ENCODE results near the gene DCLRE1C. TPM values are rescaled to one million over a fixed set of nuclear protein-coding genes. Genes with fewer than 3 reads are reported as not detected.

Gene DCLRE1C
- polyA plus RNA-seq, 1 donor: 11.3 TPM

- H3K9me3 ChIP-seq (ENCODE audit: control insufficient read depth, low read depth, low read length): no peaks in the 10 kb centered on the region
- H3K36me3 ChIP-seq (ENCODE audit: control insufficient read depth, insufficient read depth, low read length): peaks cover 5% of the 10 kb centered on the region
- no peak overlapping the region for H3K4me3 ChIP-seq (ENCODE audit: low read length)
- no CpG with 5 or more reads among the region's 1 CpG for WGBS (ENCODE audit: insufficient coverage, low lambda C conversion rate)
- H3K27ac ChIP-seq (ENCODE audit: low read length): no peak overlapping the region
- no peak for DNase-seq
- no peaks in the 10 kb centered on the region for H3K27me3 ChIP-seq (ENCODE audit: control insufficient read depth, insufficient read depth, low read length)
- no peaks in the 10 kb centered on the region for H3K4me1 ChIP-seq (ENCODE audit: control insufficient read depth, insufficient read depth, low read length)
These were observed 62.7 kb downstream of the DCLRE1C start for GRCh38 chr10:14891151-14891550.

DNA sequence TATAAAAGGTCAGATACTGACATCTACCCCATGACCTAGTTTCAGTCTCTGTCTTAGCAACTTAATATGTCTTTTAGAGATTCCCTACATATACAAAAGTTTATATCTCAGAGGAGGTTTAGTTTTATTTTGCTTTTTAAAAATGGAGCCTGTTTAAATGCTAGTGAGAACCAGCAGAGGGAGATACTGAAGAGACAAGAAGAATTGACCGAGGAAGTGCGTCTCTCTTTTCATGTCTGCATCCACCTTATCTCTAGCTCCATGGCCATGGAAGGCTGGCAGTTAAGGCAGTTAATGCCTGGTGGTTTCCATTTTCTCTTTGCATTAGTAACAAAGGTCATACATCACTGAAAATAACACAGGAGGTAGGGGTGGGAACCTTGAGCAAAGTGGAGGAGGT lies 64.6 kb downstream of the DCLRE1C start:
- no peak for DNase-seq
- WGBS (ENCODE audit: insufficient coverage, low lambda C conversion rate): no CpG with 5 or more reads among the region's 2 CpGs
- Histone ChIP-seq H3K4me3 (ENCODE audit: low read length) (no peak overlapping the region), H3K27me3 (ENCODE audit: control insufficient read depth, insufficient read depth, low read length) (no peaks in the 10 kb centered on the region), H3K27ac (ENCODE audit: low read length) (no peak overlapping the region), H3K4me1 (ENCODE audit: control insufficient read depth, insufficient read depth, low read length) (no peaks in the 10 kb centered on the region), H3K36me3 (ENCODE audit: control insufficient read depth, insufficient read depth, low read length) (peaks cover 8% of the 10 kb centered on the region), H3K9me3 (ENCODE audit: control insufficient read depth, low read depth, low read length) (no peaks in the 10 kb centered on the region)

- H3K4me3 ChIP-seq (ENCODE audit: low read length): no peak overlapping the region
- no peaks in the 10 kb centered on the region for H3K9me3 ChIP-seq (ENCODE audit: control insufficient read depth, low read depth, low read length)
- H3K27me3 ChIP-seq (ENCODE audit: control insufficient read depth, insufficient read depth, low read length): no peaks in the 10 kb centered on the region
- no peak for DNase-seq
- H3K27ac ChIP-seq (ENCODE audit: low read length): no peak overlapping the region
- peaks cover 11% of the 10 kb centered on the region for H3K36me3 ChIP-seq (ENCODE audit: control insufficient read depth, insufficient read depth, low read length)
- 100% methylated on average over 3 of the region's 3 CpGs for WGBS (ENCODE audit: insufficient coverage, low lambda C conversion rate)
- peaks cover 4% of the 10 kb centered on the region for H3K4me1 ChIP-seq (ENCODE audit: control insufficient read depth, insufficient read depth, low read length)
These were observed 69.8 kb downstream of the DCLRE1C start for GRCh38 chr10:14884082-14884481.

DNA sequence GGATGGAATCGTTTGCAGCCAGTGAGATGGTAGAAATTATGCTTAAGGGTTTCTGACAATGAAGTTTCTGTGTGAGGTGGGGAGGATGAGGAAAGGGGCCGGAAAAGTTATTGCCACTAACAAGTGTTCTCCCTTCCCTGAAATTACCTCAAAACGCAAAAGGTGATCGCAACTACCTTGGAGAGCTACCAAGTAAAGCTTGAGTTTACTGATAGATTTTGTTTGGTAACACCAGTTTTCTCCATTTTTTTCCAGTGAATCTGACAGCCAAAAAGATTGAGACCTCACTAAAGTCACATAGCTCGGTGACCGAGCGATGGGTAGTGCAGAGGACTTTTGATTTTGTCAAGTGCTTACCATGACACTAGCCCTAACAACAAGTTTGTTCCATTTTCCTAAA lies 73.7 kb downstream of the DCLRE1C start:
- no peak for DNase-seq
- H3K27me3 ChIP-seq (ENCODE audit: control insufficient read depth, insufficient read depth, low read length): no peaks in the 10 kb centered on the region
- WGBS (ENCODE audit: insufficient coverage, low lambda C conversion rate): 0% methylated on average over 1 of the region's 7 CpGs
- peaks cover 11% of the 10 kb centered on the region for H3K4me1 ChIP-seq (ENCODE audit: control insufficient read depth, insufficient read depth, low read length)
- H3K9me3 ChIP-seq (ENCODE audit: control insufficient read depth, low read depth, low read length): no peaks in the 10 kb centered on the region
- peak overlapping the region; percentile 71 for H3K4me3 ChIP-seq (ENCODE audit: low read length)
- no peak overlapping the region for H3K27ac ChIP-seq (ENCODE audit: low read length)
- H3K36me3 ChIP-seq (ENCODE audit: control insufficient read depth, insufficient read depth, low read length): peaks cover 2% of the 10 kb centered on the region

DNA sequence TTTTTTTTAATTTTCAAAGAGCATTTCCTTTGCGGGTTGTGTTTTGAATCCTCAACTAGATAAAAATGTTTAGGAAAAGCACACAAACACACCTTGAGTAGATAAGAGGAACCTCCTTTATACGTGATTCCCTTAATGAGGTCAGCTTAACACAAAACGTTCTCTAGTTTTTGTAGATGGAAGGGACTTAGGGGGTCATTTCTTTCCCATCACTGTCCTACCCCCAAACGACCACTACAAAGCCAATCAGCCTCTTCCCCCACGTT lies 74.0 kb downstream of the DCLRE1C start:
- no peaks in the 10 kb centered on the region for H3K27me3 ChIP-seq (ENCODE audit: control insufficient read depth, insufficient read depth, low read length)
- 0% methylated on average over 2 of the region's 5 CpGs for WGBS (ENCODE audit: insufficient coverage, low lambda C conversion rate)
- H3K4me1 ChIP-seq (ENCODE audit: control insufficient read depth, insufficient read depth, low read length): peaks cover 11% of the 10 kb centered on the region
- H3K27ac ChIP-seq (ENCODE audit: low read length): no peak overlapping the region
- no peaks in the 10 kb centered on the region for H3K9me3 ChIP-seq (ENCODE audit: control insufficient read depth, low read depth, low read length)
- peak in 1 of 2 donors; percentile 22 for DNase-seq
- peak overlapping the region; percentile 71 for H3K4me3 ChIP-seq (ENCODE audit: low read length)
- H3K36me3 ChIP-seq (ENCODE audit: control insufficient read depth, insufficient read depth, low read length): peaks cover 2% of the 10 kb centered on the region

DNA sequence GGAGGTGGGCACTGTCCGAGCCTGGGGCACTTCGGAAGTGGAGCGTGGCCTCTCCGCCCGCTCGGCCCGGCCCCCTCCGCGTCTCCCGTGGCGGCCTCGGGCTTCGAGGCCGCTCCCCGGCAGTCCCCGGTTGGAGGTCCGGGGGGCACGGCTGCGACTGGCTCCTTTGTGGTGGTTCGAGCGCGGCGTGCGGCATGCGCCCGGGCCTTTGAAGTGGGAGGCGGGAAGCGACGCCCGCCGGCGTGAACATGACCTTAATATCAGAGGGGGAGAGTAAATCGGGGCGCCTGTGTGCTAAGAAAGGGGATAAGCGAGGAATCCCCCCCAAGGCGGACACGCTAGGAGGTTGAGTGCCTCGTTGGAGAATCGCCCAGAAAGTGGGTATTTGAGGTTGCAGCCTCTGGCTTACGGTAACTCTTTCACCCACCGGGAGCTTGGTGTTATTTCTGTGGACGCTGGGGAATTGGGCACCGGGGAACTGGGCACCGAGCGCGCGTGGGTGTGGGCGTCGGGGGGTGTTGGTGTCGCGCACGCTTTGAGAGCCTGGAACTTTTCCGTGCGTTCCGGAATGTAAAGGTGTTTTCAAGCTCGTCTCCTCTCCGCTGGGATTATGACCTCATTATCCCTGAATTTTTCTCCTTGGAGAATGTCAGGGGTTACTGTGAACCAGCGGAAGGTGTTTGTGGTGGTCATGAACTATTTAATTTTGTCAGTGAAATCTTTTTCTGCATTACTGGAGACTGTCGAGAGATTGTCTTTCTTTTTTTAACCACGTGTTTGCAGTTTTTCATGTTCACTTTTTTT lies 74.6 kb downstream of the DCLRE1C start:
- DNase-seq: peak; percentile 4 to 64
- H3K4me3 ChIP-seq (ENCODE audit: low read length): peak overlapping the region; percentile 71
- H3K36me3 ChIP-seq (ENCODE audit: control insufficient read depth, insufficient read depth, low read length): peaks cover 2% of the 10 kb centered on the region
- H3K4me1 ChIP-seq (ENCODE audit: control insufficient read depth, insufficient read depth, low read length): peaks cover 11% of the 10 kb centered on the region
- no peaks in the 10 kb centered on the region for H3K27me3 ChIP-seq (ENCODE audit: control insufficient read depth, insufficient read depth, low read length)
- H3K9me3 ChIP-seq (ENCODE audit: control insufficient read depth, low read depth, low read length): no peaks in the 10 kb centered on the region
- 0% methylated on average over 2 of the region's 60 CpGs for WGBS (ENCODE audit: insufficient coverage, low lambda C conversion rate)
- peak overlapping the region; percentile 51 for H3K27ac ChIP-seq (ENCODE audit: low read length)

DNA sequence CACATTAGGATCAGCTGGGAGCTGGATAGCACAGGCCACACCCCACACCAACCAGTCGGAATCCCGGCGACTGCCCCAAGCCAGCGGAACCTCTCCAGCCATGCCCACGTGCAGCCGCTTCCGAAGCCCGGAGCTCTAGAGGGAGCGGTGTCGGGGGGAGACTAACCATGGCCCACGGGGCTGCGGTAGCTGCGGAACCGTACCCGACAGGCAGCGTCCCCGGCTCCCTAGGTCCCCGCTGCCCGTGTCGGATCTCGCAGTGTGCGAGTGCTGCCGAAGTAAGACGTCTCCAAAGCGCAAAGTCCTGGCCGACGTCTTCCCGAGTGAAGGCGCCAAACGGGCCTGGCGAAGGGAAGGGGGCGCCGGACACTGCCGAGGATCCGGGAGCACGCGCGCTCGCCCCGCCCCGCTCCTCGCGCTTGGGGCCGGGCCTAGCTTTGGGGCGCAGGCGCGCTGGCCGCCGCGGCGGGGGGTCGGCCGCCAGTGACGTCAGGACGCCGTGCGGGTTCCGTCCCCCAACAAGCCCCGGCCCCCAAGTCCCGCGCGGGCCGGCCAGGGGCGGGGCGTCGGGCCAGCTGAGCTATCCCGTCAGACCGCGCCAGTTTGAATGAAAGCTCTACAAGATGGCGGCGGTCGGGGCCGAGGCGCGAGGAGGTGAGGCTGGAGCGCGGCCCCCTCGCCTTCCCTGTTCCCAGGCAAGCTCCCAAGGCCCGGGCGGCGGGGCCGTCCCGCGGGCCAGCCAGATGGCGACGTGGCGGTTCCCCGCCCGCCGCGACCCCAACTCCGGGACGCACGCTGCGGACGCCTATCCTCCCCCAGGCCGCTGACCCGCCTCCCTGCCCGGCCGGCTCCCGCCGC lies 75.4 kb downstream of the DCLRE1C start, which contains the start of gene SUV39H2:
SUV39H2 (plus strand) TSS at position 601 of the 858 bp plus-strand sequence; CDS start at position 624, 23 bp downstream.
- Histone ChIP-seq H3K4me3 (ENCODE audit: low read length) (peak within 1 kb of the TSS; percentile 100), H3K36me3 (ENCODE audit: control insufficient read depth, insufficient read depth, low read length) (no peaks in the 10 kb centered on the region), H3K27me3 (ENCODE audit: control insufficient read depth, insufficient read depth, low read length) (no peaks in the 10 kb centered on the region), H3K27ac (ENCODE audit: low read length) (peak within 1 kb of the TSS; percentile 100), H3K9me3 (ENCODE audit: control insufficient read depth, low read depth, low read length) (no peaks in the 10 kb centered on the region), H3K4me1 (ENCODE audit: control insufficient read depth, insufficient read depth, low read length) (peaks cover 11% of the 10 kb centered on the region)
- DNase-seq: peak; percentile 97 to 98
- no CpG with 5 or more reads among the region's 102 CpGs for WGBS (ENCODE audit: insufficient coverage, low lambda C conversion rate)

GRCh38 chr10:14876764-14877163 lies 77.1 kb downstream of the DCLRE1C start:
- Histone ChIP-seq H3K9me3 (ENCODE audit: control insufficient read depth, low read depth, low read length) (no peaks in the 10 kb centered on the region), H3K4me1 (ENCODE audit: control insufficient read depth, insufficient read depth, low read length) (peaks cover 11% of the 10 kb centered on the region), H3K27me3 (ENCODE audit: control insufficient read depth, insufficient read depth, low read length) (no peaks in the 10 kb centered on the region), H3K27ac (ENCODE audit: low read length) (peak overlapping the region; percentile 100), H3K4me3 (ENCODE audit: low read length) (no peak overlapping the region), H3K36me3 (ENCODE audit: control insufficient read depth, insufficient read depth, low read length) (no peaks in the 10 kb centered on the region)
- no peak for DNase-seq
- no CpG with 5 or more reads among the region's 9 CpGs for WGBS (ENCODE audit: insufficient coverage, low lambda C conversion rate)

- WGBS (ENCODE audit: insufficient coverage, low lambda C conversion rate): 100% methylated on average over 6 of the region's 12 CpGs
- DNase-seq: no peak
- no peak overlapping the region for H3K4me3 ChIP-seq (ENCODE audit: low read length)
- peaks cover 2% of the 10 kb centered on the region for H3K36me3 ChIP-seq (ENCODE audit: control insufficient read depth, insufficient read depth, low read length)
- H3K9me3 ChIP-seq (ENCODE audit: control insufficient read depth, low read depth, low read length): no peaks in the 10 kb centered on the region
- H3K4me1 ChIP-seq (ENCODE audit: control insufficient read depth, insufficient read depth, low read length): peaks cover 11% of the 10 kb centered on the region
- H3K27me3 ChIP-seq (ENCODE audit: control insufficient read depth, insufficient read depth, low read length): no peaks in the 10 kb centered on the region
- H3K27ac ChIP-seq (ENCODE audit: low read length): no peak overlapping the region
These were observed 78.0 kb downstream of the DCLRE1C start for GRCh38 chr10:14875941-14876340.

GRCh38 chr10:14873090-14873760 lies 80.7 kb downstream of the DCLRE1C start:
- H3K9me3 ChIP-seq (ENCODE audit: control insufficient read depth, low read depth, low read length): no peaks in the 10 kb centered on the region
- no CpG with 5 or more reads among the region's 2 CpGs for WGBS (ENCODE audit: insufficient coverage, low lambda C conversion rate)
- DNase-seq: no peak
- H3K27ac ChIP-seq (ENCODE audit: low read length): no peak overlapping the region
- peaks cover 15% of the 10 kb centered on the region for H3K36me3 ChIP-seq (ENCODE audit: control insufficient read depth, insufficient read depth, low read length)
- peaks cover 7% of the 10 kb centered on the region for H3K4me1 ChIP-seq (ENCODE audit: control insufficient read depth, insufficient read depth, low read length)
- no peak overlapping the region for H3K4me3 ChIP-seq (ENCODE audit: low read length)
- H3K27me3 ChIP-seq (ENCODE audit: control insufficient read depth, insufficient read depth, low read length): no peaks in the 10 kb centered on the region
